Embryonic facial prominence (tissue), 1 donor: ENCODE measurements around the gene FRMPD2.
"Not testable (repeated sequence)": the region's sequence is repeated elsewhere in the genome, so short reads cannot be mapped to it uniquely, and the experiment has no call there.

Source experiments
- DNase-seq: peaks from one replicate; pipeline ENCODE4 v3.0.0-alpha.2; 2016; ENCODE audit errors: extremely low spot score

Gene FRMPD2

DNA sequence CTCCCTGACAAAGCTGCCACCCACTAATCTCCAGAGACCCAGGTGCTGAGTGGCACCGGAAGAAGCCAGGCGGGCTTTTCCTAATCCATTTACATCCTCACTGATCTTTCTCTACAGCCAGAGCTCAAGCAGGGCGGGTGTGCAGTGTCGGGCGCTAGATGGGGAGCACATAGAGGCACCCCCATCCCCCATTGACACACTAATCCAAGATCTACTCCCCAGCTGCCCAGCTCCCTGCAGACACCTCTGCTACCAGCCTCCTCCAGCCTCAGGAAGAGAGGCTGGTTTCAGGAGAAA is 22.2 kb downstream of the FRMPD2 start:
- DNase-seq, result no peak

DNA sequence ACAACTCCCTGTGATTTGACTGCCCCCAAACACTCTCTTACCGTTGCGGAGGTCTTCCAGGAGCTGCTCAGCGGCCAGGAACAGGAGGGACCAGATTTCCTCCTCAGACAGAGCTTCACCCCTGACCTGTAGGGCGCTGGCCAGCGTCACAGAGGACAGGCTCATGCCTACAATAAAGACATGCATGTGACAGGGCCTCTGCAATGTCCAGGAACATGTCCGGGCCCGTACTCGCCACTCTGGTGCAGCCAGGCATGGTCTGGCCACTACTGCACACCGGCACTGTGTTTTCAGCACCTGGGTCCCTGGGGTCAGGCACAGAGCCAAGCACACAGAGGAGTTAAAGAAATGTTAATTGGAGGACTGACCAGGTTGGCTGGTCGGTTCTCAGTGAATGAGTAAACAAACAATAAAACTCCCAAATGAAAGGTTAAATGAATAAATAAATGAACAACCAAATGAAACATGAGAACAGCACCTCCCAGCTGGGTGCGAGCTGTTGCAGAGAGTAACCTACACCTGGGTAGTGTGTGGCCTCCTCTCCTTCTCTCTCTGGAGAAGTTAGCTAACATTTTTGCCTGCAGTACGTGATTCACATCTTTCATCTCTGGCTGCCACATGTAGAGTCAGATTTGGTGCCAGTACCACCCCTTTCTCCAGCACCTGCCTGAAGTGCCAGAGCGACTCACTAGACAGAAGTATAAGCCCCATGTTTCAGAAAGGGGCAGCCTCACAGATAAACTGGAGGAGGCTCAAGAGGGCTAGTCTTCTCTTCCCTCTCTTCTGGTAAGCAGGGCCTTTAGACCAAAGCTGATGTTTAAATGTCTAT is 22.8 kb downstream of the FRMPD2 start:
- no peak for DNase-seq

GRCh38 chr10:48251152-48251524 is 23.4 kb downstream of the FRMPD2 start:
- DNase-seq, result no peak

GRCh38 chr10:48249763-48250351 is 24.6 kb downstream of the FRMPD2 start:
- no peak for DNase-seq

- DNase-seq, result no peak
Observed at GRCh38 chr10:48249004-48249762, 25.3 kb downstream of the FRMPD2 start.

DNA sequence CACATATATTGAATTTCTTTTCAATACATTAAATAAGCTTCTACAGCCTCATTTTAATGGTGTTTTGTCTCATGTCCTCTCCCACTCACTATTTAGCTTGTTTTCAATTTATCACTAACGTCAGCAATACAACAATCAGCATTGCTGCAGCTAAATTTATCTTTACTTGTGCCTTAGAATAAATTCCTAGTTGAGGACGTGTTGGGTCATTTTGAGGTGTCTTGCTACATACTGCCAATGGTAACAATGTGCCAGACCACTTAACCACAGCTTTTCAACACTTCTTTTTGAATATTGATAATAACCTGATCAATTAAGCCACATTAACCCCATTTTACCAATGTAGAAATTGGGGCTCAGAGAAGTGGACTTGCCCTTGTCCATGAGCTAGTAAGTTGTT is 26.0 kb downstream of the FRMPD2 start:
- DNase-seq, result no peak

GRCh38 chr10:48247680-48248079 is 26.8 kb downstream of the FRMPD2 start:
- DNase-seq, result no peak

- DNase-seq, result no peak
Observed at GRCh38 chr10:48246501-48246900, 28.0 kb downstream of the FRMPD2 start.

- no peak for DNase-seq
Observed at GRCh38 chr10:48245977-48246376, 28.5 kb downstream of the FRMPD2 start.

DNA sequence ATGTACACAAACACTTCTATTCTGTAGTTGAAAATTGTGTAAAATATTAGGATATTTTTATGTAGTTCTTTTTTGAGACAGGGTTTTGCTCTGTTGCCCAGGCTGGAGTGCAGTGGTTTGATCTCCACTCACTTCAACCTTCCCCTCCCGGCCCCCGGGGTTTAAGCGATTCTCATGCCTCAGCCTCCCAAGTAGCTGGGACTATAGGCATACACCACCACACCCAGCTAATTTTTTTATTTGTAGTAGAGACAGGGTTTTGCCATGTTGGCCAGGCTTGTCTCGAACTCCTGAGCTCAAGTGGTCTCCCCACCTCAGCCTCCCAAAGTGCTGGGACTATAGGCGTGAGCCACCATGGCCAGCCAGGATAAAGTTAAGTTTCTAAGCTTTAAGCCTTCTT is 30.6 kb downstream of the FRMPD2 start:
- DNase-seq, result not testable (repeated sequence)

DNA sequence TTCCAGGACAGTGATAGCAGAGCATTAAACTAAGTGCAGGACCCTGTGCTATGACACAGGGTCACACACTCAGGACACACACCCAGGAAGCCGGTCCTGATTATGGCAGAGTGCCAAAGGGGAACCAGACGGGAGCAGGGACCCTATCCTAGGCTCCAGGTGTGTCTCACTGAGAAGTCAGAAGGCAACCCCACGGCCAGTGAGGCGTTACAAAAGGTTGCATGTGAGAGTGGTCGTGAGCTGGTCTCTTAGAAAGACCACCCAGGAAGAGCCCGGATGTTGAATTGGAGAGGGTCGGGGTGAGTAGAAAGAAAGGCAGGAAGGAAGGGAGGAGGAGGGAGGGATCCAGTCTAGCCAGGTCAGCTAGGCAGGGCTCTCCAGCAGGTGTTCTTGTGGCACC is 31.0 kb downstream of the FRMPD2 start:
- no peak for DNase-seq

- DNase-seq, result no peak
Observed at GRCh38 chr10:48242171-48242904, 32.2 kb downstream of the FRMPD2 start.

DNA sequence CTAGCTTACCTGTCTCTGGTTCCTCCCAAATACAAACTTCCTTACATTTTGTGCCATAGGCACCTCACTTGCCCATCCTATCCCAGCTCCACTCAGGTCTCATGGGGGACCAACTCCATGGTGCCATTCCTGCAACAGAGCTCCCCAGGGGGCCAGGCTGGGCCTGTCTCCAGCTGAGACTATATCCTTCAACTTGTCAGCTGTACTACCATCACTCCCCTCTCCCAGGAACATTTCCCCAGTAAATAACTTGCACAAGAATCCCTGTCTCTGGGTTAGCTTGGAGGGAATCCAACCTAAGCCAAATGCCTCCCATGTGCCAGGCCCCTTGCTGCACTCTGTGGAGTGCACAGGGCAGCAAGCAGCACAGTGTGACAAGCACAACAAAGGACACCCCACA is 33.2 kb downstream of the FRMPD2 start:
- no peak for DNase-seq

GRCh38 chr10:48240196-48240595 is 34.3 kb downstream of the FRMPD2 start:
- no peak for DNase-seq

DNA sequence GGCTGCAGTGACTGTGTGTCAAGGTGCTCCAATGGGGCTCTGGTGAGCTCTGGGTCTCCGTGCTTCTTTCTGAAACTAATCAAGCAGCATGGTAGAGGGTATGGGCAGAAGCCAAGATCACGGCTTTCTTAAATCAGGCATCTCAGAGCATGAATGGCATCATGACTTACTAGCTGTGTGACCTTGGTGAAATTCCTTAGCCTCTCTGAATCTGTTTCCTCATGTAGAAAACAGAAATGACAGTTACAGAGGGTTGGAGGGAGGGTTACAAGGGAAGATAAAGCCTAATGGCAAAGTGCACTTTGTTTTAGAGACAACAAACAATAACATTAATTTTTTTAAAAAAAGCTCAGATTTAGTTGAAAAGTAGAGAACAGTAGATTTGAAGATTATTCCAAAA is 34.9 kb downstream of the FRMPD2 start:
- DNase-seq, result no peak

GRCh38 chr10:48238826-48239520 is 35.5 kb downstream of the FRMPD2 start:
- no peak for DNase-seq

- no peak for DNase-seq
Observed at GRCh38 chr10:48237259-48238250, 36.9 kb downstream of the FRMPD2 start.

- DNase-seq, result no peak
Observed at GRCh38 chr10:48236199-48236621, 38.3 kb downstream of the FRMPD2 start.

DNA sequence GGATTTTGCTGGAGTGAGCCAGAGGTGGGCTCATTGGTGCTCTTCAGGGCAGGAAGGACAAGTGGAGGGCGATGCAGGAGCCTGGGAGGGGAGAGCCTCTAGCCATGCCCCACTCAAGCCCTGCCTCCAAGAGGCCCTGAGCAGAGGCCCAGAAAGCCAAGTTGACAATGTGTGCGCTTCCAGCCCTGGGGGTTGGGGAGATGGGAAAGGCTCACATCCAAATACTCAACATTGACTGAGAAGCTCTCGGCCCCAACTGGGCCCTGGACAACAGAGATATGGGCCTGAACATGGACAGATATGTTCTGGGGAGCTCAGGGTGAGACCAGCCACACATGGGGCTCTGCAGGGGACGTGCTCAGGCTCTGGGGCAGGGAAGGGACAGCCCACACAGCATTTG is 39.0 kb downstream of the FRMPD2 start:
- no peak for DNase-seq

- DNase-seq, result no peak
Observed at GRCh38 chr10:48234787-48235186, 39.7 kb downstream of the FRMPD2 start.
